ENCODE measurements around the gene MILR1.

The MILR1 gene

GRCh38 chr17:64515829-64516228, 66.9 kb downstream of the MILR1 start:
- H3K4me3 Mint-ChIP-seq, result no peak overlapping the region
- no peak overlapping the region for H3K27ac Mint-ChIP-seq (ENCODE audit: low read depth)

More at GRCh38 chr17:64515829-64516228, 66.9 kb downstream of the MILR1 start:
- Mint-ChIP-seq H3K27me3 (no peaks in the 10 kb centered on the region), H3K36me3 (ENCODE audit: insufficient read depth) (peaks cover 70% of the 10 kb centered on the region), H3K9me3 (no peaks in the 10 kb centered on the region), H3K4me1 (peaks cover 24% of the 10 kb centered on the region)
- DNase-seq (ENCODE audit: low spot score in 2 of 2) (no peak), ATAC-seq (replicated peaks; ENCODE audit: extremely low read depth, poor library complexity, severe bottlenecking) (no peak)
